Fibroblast of mammary gland (primary cell): ENCODE measurements around the gene VPS41.

Experiments used
- DNase-seq: peaks from one replicate; pipeline ENCODE4 v3.0.0-alpha.2; 2010; ENCODE audit warnings: low read depth
- H3K4me3 ChIP-seq: 2 replicates; pipeline ENCODE4 v1.5.1; 2011; ENCODE audit warnings: low read depth, mild to moderate bottlenecking, low read length, moderate library complexity; ENCODE audit not compliant: control insufficient read depth
- TF ChIP-seq, protein P1 (sequence below): conservative IDR thresholded peaks from 2 replicates; pipeline ENCODE4 v1.5.1; 2011; ENCODE audit warnings: low read depth, low read length, inconsistent platforms; ENCODE audit not compliant: control insufficient read depth, insufficient read depth

VPS41 gene

GRCh38 chr7:38839851-38840250 lies 69.1 kb downstream of the VPS41 start:
- DNase-seq: no peak
- no peak overlapping the region for H3K4me3 ChIP-seq
- TF ChIP-seq, protein P1, sequence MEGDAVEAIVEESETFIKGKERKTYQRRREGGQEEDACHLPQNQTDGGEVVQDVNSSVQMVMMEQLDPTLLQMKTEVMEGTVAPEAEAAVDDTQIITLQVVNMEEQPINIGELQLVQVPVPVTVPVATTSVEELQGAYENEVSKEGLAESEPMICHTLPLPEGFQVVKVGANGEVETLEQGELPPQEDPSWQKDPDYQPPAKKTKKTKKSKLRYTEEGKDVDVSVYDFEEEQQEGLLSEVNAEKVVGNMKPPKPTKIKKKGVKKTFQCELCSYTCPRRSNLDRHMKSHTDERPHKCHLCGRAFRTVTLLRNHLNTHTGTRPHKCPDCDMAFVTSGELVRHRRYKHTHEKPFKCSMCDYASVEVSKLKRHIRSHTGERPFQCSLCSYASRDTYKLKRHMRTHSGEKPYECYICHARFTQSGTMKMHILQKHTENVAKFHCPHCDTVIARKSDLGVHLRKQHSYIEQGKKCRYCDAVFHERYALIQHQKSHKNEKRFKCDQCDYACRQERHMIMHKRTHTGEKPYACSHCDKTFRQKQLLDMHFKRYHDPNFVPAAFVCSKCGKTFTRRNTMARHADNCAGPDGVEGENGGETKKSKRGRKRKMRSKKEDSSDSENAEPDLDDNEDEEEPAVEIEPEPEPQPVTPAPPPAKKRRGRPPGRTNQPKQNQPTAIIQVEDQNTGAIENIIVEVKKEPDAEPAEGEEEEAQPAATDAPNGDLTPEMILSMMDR: no peak

DNA sequence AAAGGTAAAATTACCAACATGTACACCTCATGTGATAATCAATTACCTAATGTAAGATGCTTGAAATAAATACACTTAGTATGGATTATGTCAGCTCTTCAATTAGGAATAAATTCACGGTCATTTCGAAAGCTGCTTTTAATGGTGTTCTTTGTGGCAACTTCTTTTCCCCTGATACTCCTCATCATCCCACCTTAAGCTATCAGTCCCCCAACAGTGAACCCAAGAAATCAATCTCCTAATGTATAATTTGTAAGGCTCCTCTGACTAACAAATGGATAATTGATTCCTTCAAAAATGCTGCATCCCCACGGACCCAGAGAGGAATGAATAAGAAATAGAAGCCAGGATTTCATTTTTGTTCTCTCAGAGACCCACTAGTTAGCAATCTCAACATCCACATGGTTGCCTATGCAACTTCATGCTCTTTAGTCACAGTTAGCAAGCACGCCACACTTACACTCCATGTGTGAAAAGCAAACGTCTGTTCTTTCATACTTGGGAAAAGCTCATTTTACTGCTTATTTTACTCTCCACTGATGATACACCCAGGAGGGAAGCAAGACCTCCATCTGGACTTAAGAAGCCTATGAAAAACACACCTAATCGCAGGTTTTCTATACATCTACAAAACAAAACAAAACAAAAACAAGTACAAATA lies 70.1 kb downstream of the VPS41 start:
- no peak for DNase-seq
- TF ChIP-seq, protein P1: no peak
- H3K4me3 ChIP-seq: no peak overlapping the region

GRCh38 chr7:38834357-38834756 lies 74.6 kb downstream of the VPS41 start:
- TF ChIP-seq, protein P1: no peak
- no peak overlapping the region for H3K4me3 ChIP-seq

DNA sequence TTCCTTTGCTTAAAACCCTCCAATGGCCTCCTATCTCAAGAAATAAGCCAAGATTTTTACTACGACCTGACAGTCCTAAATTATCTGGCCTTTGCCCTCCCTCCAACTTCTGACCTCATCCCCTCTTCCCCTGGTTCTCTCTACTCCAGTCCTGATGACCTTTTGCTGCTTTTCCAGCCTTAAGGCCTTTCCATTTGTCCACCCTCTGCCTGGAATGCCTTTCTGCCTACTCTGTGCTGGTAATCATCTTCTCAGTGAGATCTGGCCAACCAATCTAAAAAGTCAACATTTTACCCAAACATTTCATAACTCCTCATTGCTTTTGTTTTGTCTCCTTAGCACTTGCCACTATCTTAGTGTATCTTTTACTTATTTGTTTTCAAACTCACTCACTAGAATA lies 75.7 kb downstream of the VPS41 start:
- TF ChIP-seq, protein P1: no peak
- no peak for DNase-seq

More at GRCh38 chr7:38834357-38834756, 74.6 kb downstream of the VPS41 start:
- DNase-seq: no peak

DNA sequence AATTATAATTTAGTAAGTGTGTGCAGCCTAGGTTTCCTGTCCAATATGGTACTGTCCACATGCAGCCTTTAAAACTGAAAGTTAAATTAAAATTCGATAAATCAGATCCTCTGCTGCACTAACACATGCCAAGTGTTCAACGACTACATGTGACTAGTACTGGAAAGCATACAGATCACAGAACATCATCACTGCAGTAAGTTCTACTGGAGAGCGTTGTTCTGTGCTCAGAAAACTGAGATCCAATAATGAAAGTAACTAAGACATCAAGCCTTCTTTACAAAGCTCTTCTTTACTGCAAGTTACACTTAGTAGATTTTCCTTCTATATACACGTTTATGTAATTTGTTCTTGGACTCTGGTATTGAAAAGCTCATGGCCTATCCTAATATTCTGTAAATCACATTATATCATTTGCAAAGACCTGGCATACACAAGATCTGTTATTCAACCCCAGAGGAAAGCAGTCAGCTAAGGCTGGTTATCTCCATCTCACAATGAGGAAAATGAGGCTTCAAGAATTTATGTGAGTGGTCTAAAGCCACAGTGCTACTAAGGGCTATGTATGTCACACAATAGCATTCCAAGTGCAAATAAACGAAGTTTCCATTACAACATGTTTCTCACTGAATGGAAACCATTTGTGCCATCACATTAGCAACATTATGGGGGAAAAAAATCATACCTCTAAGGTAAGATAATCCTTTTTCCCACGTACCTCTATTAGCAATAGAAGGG lies 77.6 kb downstream of the VPS41 start:
- no peak overlapping the region for H3K4me3 ChIP-seq
- DNase-seq: peak; percentile 56
- TF ChIP-seq, protein P1: no peak

More for the DNA sequence above, 75.7 kb downstream of the VPS41 start:
- H3K4me3 ChIP-seq: no peak overlapping the region

DNA sequence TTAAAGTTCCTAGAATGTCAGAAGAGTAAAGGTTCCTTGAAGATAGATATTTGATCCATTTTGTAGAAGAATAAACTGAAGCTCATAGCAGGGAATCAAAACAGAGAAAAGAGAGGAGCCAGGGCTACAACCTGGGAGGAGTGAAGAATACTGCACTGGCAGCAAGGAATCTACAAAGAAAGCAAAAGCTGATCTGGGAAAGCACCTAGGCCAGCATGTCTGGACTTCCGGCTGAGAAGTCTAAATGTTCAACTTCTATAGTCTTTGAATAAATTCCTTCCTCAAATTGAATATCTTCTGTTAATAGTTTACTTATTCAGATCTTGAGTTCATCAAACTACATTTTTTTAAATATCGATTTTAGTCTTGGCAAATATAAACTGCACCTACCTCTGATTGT lies 78.2 kb downstream of the VPS41 start:
- no peak for DNase-seq
- H3K4me3 ChIP-seq: no peak overlapping the region
- TF ChIP-seq, protein P1: no peak
